ENCODE results near the gene GSS. TPM values are rescaled to one million over a fixed set of nuclear protein-coding genes. Genes with fewer than 3 reads are reported as not detected.
"Not testable (repeated sequence)": the region's sequence is repeated elsewhere in the genome, so short reads cannot be mapped to it uniquely, and the experiment has no call there.

The GSS gene
- polyA plus RNA-seq, 2 donors, result 40.9 to 48.3 TPM

DNA sequence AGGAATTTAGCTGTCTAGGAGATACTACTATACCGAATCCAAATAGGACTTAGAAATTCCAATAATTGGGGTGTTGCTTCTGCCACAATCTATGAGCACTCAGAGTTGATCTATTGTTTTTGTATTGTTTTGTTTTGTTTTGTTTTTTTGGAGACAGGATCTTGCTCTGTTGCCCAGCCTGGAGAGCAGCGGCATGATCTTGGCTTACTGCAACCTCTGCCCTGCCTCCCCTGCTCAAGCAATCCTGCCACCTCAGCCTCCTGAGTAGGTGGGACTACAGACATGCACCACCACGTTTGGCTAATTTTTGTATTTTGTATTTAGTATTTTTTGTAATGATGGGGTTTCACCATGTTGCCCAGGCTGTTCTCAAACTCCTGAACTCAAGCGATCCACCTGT lies 71.8 kb downstream of the GSS start:
- Histone ChIP-seq H3K4me1 (ENCODE audit: control insufficient read depth in 2 of 2, insufficient read depth in 2 of 2, low read length in 1 of 2) (no peaks in the 10 kb centered on the region), H3K27me3 (ENCODE audit: control insufficient read depth in 1 of 2, insufficient read depth in 2 of 2, low read length in 2 of 2) (no peaks in the 10 kb centered on the region), H3K27ac (ENCODE audit: low read depth in 2 of 2, low read length in 1 of 2) (no peak overlapping the region), H3K36me3 (ENCODE audit: control insufficient read depth in 2 of 2, insufficient read depth in 2 of 2, low read length in 1 of 2) (peaks cover 0 to 7% of the 10 kb centered on the region in 2 donors), H3K4me3 (ENCODE audit: low read depth in 1 of 2, low read length in 2 of 2) (no peak overlapping the region), H3K9me3 (ENCODE audit: control insufficient read depth in 2 of 2, insufficient read depth in 1 of 2, low read depth in 1 of 2, low read length in 1 of 2) (no peaks in the 10 kb centered on the region)
- 87 to 91% methylated on average over 4 of the region's 4 CpGs for WGBS, 2 donors

DNA sequence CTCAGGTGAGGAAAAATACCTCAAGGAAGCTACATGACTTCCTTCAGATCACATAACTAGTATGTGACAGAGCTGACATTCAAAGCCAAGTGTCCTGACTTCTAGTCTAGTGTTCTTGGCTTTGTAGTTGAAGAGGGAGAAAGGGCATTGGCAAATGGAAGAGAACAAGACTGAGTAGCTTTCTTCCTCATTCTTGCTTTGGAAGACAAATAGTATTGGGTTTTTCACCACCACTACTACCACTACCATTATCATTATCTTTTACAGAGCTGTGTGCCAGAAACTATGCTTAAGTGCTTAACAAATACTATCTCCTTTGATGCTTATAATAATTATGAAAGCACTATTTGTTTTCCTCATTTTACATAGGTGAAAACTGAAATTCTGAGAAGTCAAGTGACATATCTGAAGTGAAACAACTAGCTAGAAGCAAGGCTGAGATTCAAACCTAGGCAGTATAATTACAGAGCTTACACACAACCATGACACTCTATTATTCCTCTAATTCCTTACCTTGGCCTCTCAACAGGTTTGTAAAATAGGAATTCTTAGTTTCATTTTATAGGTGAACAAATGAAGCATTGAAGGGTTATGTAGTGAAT lies 72.4 kb downstream of the GSS start:
- Histone ChIP-seq H3K4me1 (ENCODE audit: control insufficient read depth in 2 of 2, insufficient read depth in 2 of 2, low read length in 1 of 2) (no peaks in the 10 kb centered on the region), H3K36me3 (ENCODE audit: control insufficient read depth in 2 of 2, insufficient read depth in 2 of 2, low read length in 1 of 2) (peaks cover 0 to 7% of the 10 kb centered on the region in 2 donors), H3K27ac (ENCODE audit: low read depth in 2 of 2, low read length in 1 of 2) (no peak overlapping the region), H3K9me3 (ENCODE audit: control insufficient read depth in 2 of 2, insufficient read depth in 1 of 2, low read depth in 1 of 2, low read length in 1 of 2) (no peaks in the 10 kb centered on the region), H3K27me3 (ENCODE audit: control insufficient read depth in 1 of 2, insufficient read depth in 2 of 2, low read length in 2 of 2) (no peaks in the 10 kb centered on the region), H3K4me3 (ENCODE audit: low read depth in 1 of 2, low read length in 2 of 2) (no peak overlapping the region)

DNA sequence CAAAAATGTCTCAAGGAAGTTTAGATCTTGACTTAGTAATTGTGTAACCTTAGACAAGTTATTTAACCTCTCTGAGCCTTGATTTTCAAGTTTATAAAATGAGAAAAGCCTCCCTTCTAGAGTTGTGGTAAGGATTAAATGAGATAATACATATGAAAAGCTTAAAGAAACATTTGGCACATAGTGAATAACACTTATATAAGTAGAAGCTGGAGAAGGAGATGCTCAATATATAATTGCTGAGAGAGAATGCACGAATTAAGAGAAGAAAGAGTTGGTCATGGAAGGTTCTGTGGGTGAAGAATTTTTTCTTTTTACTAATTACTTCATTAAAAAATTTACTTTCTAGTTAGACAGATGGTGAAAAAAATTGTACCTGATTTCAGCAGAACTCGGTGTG lies 73.9 kb downstream of the GSS start:
- 45 to 69% methylated on average over 2 of the region's 2 CpGs for WGBS, 2 donors
- peaks cover 0 to 7% of the 10 kb centered on the region in 2 donors for H3K36me3 ChIP-seq (ENCODE audit: control insufficient read depth in 2 of 2, insufficient read depth in 2 of 2, low read length in 1 of 2)
- H3K27ac ChIP-seq (ENCODE audit: low read depth in 2 of 2, low read length in 1 of 2), result no peak overlapping the region
- no peaks in the 10 kb centered on the region for H3K9me3 ChIP-seq (ENCODE audit: control insufficient read depth in 2 of 2, insufficient read depth in 1 of 2, low read depth in 1 of 2, low read length in 1 of 2)
- no peak overlapping the region for H3K4me3 ChIP-seq (ENCODE audit: low read depth in 1 of 2, low read length in 2 of 2)
- peaks cover 3 to 6% of the 10 kb centered on the region in 2 donors for H3K4me1 ChIP-seq (ENCODE audit: control insufficient read depth in 2 of 2, insufficient read depth in 2 of 2, low read length in 1 of 2)
- H3K27me3 ChIP-seq (ENCODE audit: control insufficient read depth in 1 of 2, insufficient read depth in 2 of 2, low read length in 2 of 2), result no peaks in the 10 kb centered on the region

DNA sequence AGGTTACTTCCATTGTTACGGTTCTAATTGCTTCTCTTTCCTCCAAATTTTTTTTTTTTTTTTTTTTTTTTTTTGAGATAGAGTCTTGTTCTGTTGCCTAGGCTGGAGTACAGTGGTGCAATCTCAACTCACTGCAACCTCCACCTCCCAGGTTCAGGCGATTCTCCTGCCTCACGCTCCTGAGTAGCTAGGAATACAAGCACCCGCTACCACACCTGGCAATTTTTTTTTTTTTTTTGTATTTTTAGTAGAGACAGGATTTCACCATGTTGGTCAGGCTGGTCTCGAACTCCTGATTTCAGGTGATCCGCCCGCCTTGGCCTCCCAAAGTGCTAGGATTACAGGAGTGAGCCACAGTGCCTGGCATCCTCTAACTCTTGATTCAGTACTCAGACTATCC lies 74.6 kb downstream of the GSS start:
- H3K27ac ChIP-seq (ENCODE audit: low read depth in 2 of 2, low read length in 1 of 2); H3K4me1 ChIP-seq (ENCODE audit: control insufficient read depth in 2 of 2, insufficient read depth in 2 of 2, low read length in 1 of 2); H3K4me3 ChIP-seq (ENCODE audit: low read depth in 1 of 2, low read length in 2 of 2); H3K27me3 ChIP-seq (ENCODE audit: control insufficient read depth in 1 of 2, insufficient read depth in 2 of 2, low read length in 2 of 2); H3K36me3 ChIP-seq (ENCODE audit: control insufficient read depth in 2 of 2, insufficient read depth in 2 of 2, low read length in 1 of 2); H3K9me3 ChIP-seq (ENCODE audit: control insufficient read depth in 2 of 2, insufficient read depth in 1 of 2, low read depth in 1 of 2, low read length in 1 of 2): not testable (repeated sequence)
- 83 to 91% methylated on average over 7 of the region's 7 CpGs for WGBS, 2 donors

DNA sequence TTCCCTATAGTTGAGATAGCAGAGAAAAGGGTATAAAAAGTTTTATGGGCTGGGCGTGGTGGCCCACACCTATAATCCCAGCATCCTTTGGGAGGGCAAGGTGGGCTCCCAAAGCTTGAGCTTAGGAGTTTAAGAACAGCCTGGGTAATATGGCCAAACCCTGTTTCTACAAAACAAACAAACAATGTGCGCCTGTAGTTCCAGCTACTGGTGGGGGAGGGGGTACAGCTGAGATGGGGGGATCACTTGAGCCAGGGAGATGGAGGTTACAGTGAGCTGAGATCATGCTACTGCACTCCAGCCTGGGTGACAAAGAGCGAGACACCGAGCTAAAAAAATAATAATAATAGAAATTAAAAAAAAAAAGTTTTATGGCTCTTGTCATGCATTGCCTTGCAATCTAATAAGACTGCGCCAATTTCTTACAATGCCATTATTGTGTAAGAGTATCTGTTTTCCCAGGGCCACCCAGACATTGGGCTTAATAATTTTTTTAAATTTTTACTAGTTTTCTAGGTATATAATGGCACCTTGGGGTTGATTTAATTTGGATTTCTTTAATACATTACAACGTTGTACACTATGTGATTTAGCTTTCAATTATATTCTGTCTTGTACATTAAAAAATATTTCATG lies 75.3 kb downstream of the GSS start:
- 83 to 93% methylated on average over 6 of the region's 6 CpGs for WGBS, 2 donors
- Histone ChIP-seq H3K27me3 (ENCODE audit: control insufficient read depth in 1 of 2, insufficient read depth in 2 of 2, low read length in 2 of 2) (no peaks in the 10 kb centered on the region), H3K36me3 (ENCODE audit: control insufficient read depth in 2 of 2, insufficient read depth in 2 of 2, low read length in 1 of 2) (peaks cover 0 to 7% of the 10 kb centered on the region in 2 donors), H3K4me3 (ENCODE audit: low read depth in 1 of 2, low read length in 2 of 2) (no peak overlapping the region), H3K4me1 (ENCODE audit: control insufficient read depth in 2 of 2, insufficient read depth in 2 of 2, low read length in 1 of 2) (peaks cover 3 to 6% of the 10 kb centered on the region in 2 donors), H3K27ac (ENCODE audit: low read depth in 2 of 2, low read length in 1 of 2) (no peak overlapping the region), H3K9me3 (ENCODE audit: control insufficient read depth in 2 of 2, insufficient read depth in 1 of 2, low read depth in 1 of 2, low read length in 1 of 2) (no peaks in the 10 kb centered on the region)

Other genes with a start within 250 kb of the GSS start
- gene NCOA6, start 130.2 kb downstream of the GSS start, polyA plus RNA-seq, result 10 to 100 TPM; 12.7 to 22.5 TPM
- gene GGT7, start 83.0 kb downstream of the GSS start, polyA plus RNA-seq, result 1 to 10 TPM; 3.7 to 5.7 TPM
- gene ACSS2, start 79.2 kb downstream of the GSS start, polyA plus RNA-seq, result 10 to 100 TPM; 31.4 to 44.2 TPM
- under 1 TPM; 0.11 to 0.69 TPM for gene MYH7B, start 62 bp upstream of the GSS start, polyA plus RNA-seq
- 10 to 100 TPM; 25.7 to 26.9 TPM for gene TRPC4AP, start 137.0 kb upstream of the GSS start, polyA plus RNA-seq
- 1 to 10 TPM; 5.3 to 8.6 TPM for gene EDEM2, start 191.5 kb upstream of the GSS start, polyA plus RNA-seq
- 1 to 10 TPM; 5.3 to 7.5 TPM for gene PROCR, start 216.3 kb upstream of the GSS start, polyA plus RNA-seq

All from esophagus (tissue), 2 donors.